ENCODE results near the gene DGKG.

The DGKG gene

GRCh38 chr3:186099178-186099577 is 262.9 kb downstream of the DGKG start:
- DNase-seq: no peak

GRCh38 chr3:186098740-186099139 is 263.3 kb downstream of the DGKG start:
- DNase-seq: no peak

DNA sequence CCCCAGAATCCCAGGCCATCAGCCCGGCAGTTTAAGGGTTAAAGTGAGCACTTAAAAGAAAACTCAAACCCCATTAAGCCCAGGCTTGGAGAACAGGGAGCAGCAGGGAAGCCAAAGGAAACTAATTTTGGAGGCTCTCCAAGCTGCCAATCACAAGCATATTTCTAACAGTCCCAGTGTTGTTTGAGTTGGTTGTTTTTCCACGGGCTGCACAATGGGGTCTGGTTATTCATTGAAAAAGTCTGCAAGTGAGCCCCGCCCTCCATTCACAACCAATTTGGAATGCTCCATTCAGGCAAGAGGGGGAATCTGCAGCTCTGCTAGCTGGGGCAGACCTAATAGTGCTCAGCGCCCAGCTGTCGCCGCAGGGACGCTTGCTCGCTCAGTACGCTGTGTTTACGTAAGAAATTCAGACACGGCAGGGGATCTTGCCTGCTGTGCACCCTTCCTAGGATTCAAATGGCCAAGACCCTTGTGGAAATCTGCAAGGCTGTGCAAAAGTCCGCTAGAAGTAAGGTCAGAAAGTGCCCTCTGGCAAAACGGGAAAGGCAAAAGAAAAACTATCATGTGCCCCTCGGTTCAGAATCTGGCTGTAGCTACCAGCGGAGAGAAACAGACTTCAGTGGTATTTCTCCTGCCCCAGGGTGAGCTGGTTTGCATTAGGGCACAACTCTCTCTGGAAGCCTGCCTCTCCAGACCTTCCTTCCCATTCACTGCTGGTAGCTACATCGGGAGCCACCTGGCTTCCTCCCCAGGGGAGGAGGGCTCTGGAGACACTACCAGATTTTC is 264.2 kb downstream of the DGKG start:
- no peak for DNase-seq

GRCh38 chr3:186097317-186097662 is 264.7 kb downstream of the DGKG start:
- no peak for DNase-seq
